Skeletal muscle cell (primary cell): ENCODE measurements around the gene SNX19.

Source experiments
- DNase-seq: peaks from one replicate; pipeline ENCODE4 v3.0.0-alpha.2; 2010; ENCODE audit warnings: low read depth
- H3K4me3 ChIP-seq: 2 replicates; pipeline ENCODE4 v1.5.1; 2011; ENCODE audit warnings: low read depth, mild to moderate bottlenecking, control low read depth, low read length, moderate library complexity

SNX19 gene

GRCh38 chr11:130825983-130826382 is 90.3 kb downstream of the SNX19 start:
- H3K4me3 ChIP-seq, result no peak overlapping the region
- no peak for DNase-seq

- H3K4me3 ChIP-seq, result no peak overlapping the region
- DNase-seq, result no peak
These were observed 90.7 kb downstream of the SNX19 start for GRCh38 chr11:130825561-130825960.
